ENCODE results near the gene MUCL3. TPM values are rescaled to one million over a fixed set of nuclear protein-coding genes. Genes with fewer than 3 reads are reported as not detected.

The MUCL3 gene
- total and polyA plus RNA-seq, 10 of the 15 experiments (the other 5 are each of a cell fraction or from before 2014, with no cell fraction given) = 0.03 to 1.4 (median 0.61) TPM

DNA sequence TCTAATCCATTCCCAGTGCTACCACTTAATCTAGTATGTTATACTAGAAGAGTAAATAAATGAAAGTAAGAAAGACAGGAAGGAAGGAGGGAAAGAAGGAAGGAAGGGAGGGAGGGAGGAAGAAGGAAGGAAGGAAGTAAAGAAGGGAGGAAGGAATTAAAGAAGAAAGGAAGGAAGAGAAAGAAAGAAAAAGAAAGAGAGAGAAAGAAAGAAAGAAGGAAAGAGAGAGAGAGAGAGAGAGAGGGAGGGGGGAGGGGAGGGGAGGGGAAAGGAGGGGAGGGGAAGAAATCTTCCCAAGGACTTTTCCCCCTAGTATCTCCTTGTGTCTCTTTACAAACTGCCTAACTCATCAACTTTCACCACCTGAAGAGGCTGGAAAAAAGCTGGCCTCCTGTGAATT, 21.9 kb downstream of the MUCL3 start:
- Histone ChIP-seq H4K20me1 (ENCODE audit: control insufficient read depth, insufficient read depth) (no peaks in the 10 kb centered on the region), H3K4me2 (ENCODE audit: control insufficient read depth, insufficient read depth) (no peak overlapping the region), H3K27ac (ENCODE audit: control insufficient read depth, insufficient read depth) (no peak overlapping the region), H3K9ac (ENCODE audit: control insufficient read depth, insufficient read depth, low read length) (no peak overlapping the region), H2AFZ (ENCODE audit: control insufficient read depth, low read depth, low read length) (no peak overlapping the region), H3K4me3 (no peak overlapping the region), H3K9me3 (replicated peaks; ENCODE audit: control insufficient read depth, insufficient read depth, low read length) (no peaks in the 10 kb centered on the region), H3K79me2 (ENCODE audit: control insufficient read depth, insufficient read depth, low read length) (no peaks in the 10 kb centered on the region), H3K27me3 (replicated peaks in 1 of 2; ENCODE audit: control insufficient read depth in 2 of 2, insufficient read depth in 2 of 2, low read length in 1 of 2) (no peaks in the 10 kb centered on the region; a peak in 1 of 4 replicates), H3K4me1 (ENCODE audit: control insufficient read depth, insufficient read depth, low read length) (no peaks in the 10 kb centered on the region), H3K36me3 (ENCODE audit: control insufficient read depth in 2 of 2, insufficient read depth in 2 of 2, low read length in 1 of 2) (no peaks in the 10 kb centered on the region)
- ChIA-PET POLR2A (no interaction called here), SMC1A (ENCODE audit: uncharacterized antibody, unreplicated experiment) (no interaction called here), RAD21 (ENCODE audit: unreplicated experiment) (no interaction called here), CTCF (no interaction called here)
- DNase-seq (ENCODE audit: low read depth, low spot score) (no peak), ATAC-seq (no peak), FAIRE-seq (no peak)
- TF ChIP-seq NR2C2 (IDR thresholded peaks at IDR 0.05; ENCODE audit: borderline replicate concordance, control insufficient read depth, insufficient read length, low read depth) (no peak), NRF1 (conservative IDR thresholded peaks at IDR 0.05; ENCODE audit: low read depth, low read length) (no peak), GABPA (IDR thresholded peaks at IDR 0.05; ENCODE audit: low read depth) (no peak), TCF3 (IDR thresholded peaks at IDR 0.05; ENCODE audit: borderline replicate concordance, insufficient read depth, low read depth, low read length) (no peak), SPI1 (IDR thresholded peaks at IDR 0.05; ENCODE audit: borderline replicate concordance, insufficient read depth, low read depth, low read length) (no peak), MTA3 (IDR thresholded peaks at IDR 0.05; ENCODE audit: borderline replicate concordance, low read length) (no peak), PAX8 (IDR thresholded peaks at IDR 0.05) (no peak), NFIC (IDR thresholded peaks at IDR 0.05; ENCODE audit: low read depth, low read length) (no peak), DPF2 (IDR thresholded peaks at IDR 0.05) (no peak), MYC (IDR thresholded peaks at IDR 0.05; ENCODE audit: insufficient read depth, insufficient read length, insufficient replicate concordance, low read length, severe bottlenecking) (no peak), CREB1 (IDR thresholded peaks at IDR 0.05; ENCODE audit: low read depth) (no peak), SREBF1 (IDR thresholded peaks at IDR 0.05; ENCODE audit: low read length) (no peak), MEF2A (IDR thresholded peaks at IDR 0.05; ENCODE audit: insufficient read depth, low read depth, low read length) (no peak), JUND (IDR thresholded peaks at IDR 0.05; ENCODE audit: low read depth, low read length) (no peak), MYB (IDR thresholded peaks at IDR 0.05; ENCODE audit: borderline replicate concordance, low read depth, low read length) (no peak), MEF2B (IDR thresholded peaks at IDR 0.05; ENCODE audit: partially characterized antibody, poor library complexity, severe bottlenecking) (no peak), ZNF217 (IDR thresholded peaks at IDR 0.05) (no peak)
- TF ChIP-seq, protein P1, sequence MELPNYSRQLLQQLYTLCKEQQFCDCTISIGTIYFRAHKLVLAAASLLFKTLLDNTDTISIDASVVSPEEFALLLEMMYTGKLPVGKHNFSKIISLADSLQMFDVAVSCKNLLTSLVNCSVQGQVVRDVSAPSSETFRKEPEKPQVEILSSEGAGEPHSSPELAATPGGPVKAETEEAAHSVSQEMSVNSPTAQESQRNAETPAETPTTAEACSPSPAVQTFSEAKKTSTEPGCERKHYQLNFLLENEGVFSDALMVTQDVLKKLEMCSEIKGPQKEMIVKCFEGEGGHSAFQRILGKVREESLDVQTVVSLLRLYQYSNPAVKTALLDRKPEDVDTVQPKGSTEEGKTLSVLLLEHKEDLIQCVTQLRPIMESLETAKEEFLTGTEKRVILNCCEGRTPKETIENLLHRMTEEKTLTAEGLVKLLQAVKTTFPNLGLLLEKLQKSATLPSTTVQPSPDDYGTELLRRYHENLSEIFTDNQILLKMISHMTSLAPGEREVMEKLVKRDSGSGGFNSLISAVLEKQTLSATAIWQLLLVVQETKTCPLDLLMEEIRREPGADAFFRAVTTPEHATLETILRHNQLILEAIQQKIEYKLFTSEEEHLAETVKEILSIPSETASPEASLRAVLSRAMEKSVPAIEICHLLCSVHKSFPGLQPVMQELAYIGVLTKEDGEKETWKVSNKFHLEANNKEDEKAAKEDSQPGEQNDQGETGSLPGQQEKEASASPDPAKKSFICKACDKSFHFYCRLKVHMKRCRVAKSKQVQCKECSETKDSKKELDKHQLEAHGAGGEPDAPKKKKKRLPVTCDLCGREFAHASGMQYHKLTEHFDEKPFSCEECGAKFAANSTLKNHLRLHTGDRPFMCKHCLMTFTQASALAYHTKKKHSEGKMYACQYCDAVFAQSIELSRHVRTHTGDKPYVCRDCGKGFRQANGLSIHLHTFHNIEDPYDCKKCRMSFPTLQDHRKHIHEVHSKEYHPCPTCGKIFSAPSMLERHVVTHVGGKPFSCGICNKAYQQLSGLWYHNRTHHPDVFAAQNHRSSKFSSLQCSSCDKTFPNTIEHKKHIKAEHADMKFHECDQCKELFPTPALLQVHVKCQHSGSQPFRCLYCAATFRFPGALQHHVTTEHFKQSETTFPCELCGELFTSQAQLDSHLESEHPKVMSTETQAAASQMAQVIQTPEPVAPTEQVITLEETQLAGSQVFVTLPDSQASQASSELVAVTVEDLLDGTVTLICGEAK (IDR thresholded peaks at IDR 0.05; ENCODE audit: borderline replicate concordance) = no peak
- TF ChIP-seq, protein P2, sequence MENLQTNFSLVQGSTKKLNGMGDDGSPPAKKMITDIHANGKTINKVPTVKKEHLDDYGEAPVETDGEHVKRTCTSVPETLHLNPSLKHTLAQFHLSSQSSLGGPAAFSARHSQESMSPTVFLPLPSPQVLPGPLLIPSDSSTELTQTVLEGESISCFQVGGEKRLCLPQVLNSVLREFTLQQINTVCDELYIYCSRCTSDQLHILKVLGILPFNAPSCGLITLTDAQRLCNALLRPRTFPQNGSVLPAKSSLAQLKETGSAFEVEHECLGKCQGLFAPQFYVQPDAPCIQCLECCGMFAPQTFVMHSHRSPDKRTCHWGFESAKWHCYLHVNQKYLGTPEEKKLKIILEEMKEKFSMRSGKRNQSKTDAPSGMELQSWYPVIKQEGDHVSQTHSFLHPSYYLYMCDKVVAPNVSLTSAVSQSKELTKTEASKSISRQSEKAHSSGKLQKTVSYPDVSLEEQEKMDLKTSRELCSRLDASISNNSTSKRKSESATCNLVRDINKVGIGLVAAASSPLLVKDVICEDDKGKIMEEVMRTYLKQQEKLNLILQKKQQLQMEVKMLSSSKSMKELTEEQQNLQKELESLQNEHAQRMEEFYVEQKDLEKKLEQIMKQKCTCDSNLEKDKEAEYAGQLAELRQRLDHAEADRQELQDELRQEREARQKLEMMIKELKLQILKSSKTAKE (IDR thresholded peaks at IDR 0.05; ENCODE audit: low read depth, poor library complexity, severe bottlenecking) = no peak
- intact Hi-C loops (cut with micrococcal nuclease; ENCODE audit: unreplicated experiment) (no loop called here), in situ Hi-C loops (cut with MboI) (no loop called here)
- BruUV-seq (replicated peaks) = no TSS peak
